Gastrocnemius medialis (tissue), 4 donors: ENCODE data around the gene GRIP2. TPM values are rescaled to one million over a fixed set of nuclear protein-coding genes. Genes with fewer than 3 reads are reported as not detected.
A peak's percentile ranks its signal among the peaks of the same experiment; 100 is the strongest.

Experiments
- ATAC-seq, 2 donors: fragments of 150-250 bp; one replicate each; pipeline ENCODE4 v1.9.1; 2016
- DNase-seq, 2 donors: peaks; one replicate each; pipeline ENCODE4 v3.0.0-alpha.2; 2019
- H3K27ac ChIP-seq, 4 donors: fragments of 200-600 bp; sonication (generic); 1 replicate in 1 of 4; 2 replicates in 3 of 4; pipeline ENCODE4 v1.5.1; 2016 to 2018; ENCODE audit warnings: mild to moderate bottlenecking in 2 of 4, moderate library complexity in 1 of 4
- H3K27me3 ChIP-seq, 3 donors: fragments of 200-600 bp; sonication (generic) in 2 of 3; 1 replicate in 1 of 3; 2 replicates in 2 of 3; pipeline versions ENCODE4 v1.5.1 to v1.6.0; 2016 to 2019; ENCODE audit warnings: mild to moderate bottlenecking in 1 of 3, moderate library complexity in 1 of 3
- H3K36me3 ChIP-seq, 2 donors: fragments of 200-600 bp; sonication (generic) in 1 of 2; one replicate each; pipeline ENCODE4 v1.5.1; 2017 to 2018
- H3K4me1 ChIP-seq, 2 donors: fragments of 200-600 bp; sonication (generic) in 1 of 2; one replicate each; pipeline ENCODE4 v1.5.1; 2016 to 2017; ENCODE audit warnings: mild to moderate bottlenecking in 2 of 2
- H3K4me3 ChIP-seq, 4 donors: fragments of 200-600 bp; sonication (generic) in 3 of 4; 1 replicate in 1 of 4; 2 replicates in 3 of 4; pipeline ENCODE4 v1.5.1; 2016 to 2019; ENCODE audit warnings: mild to moderate bottlenecking in 2 of 4
- H3K9me3 ChIP-seq, 3 donors: fragments of 200-600 bp; sonication (generic) in 2 of 3; 1 replicate in 1 of 3; 2 replicates in 2 of 3; pipeline ENCODE4 v1.5.1; 2016 to 2019
- POLR2A ChIP-seq, 2 donors: fragments of 450-650 bp; IDR thresholded peaks; one replicate each; pipeline ENCODE4 v1.6.1; 2017; ENCODE audit warnings: antibody characterized with exemption in 2 of 2, mild to moderate bottlenecking in 2 of 2, moderate library complexity in 2 of 2
- in situ Hi-C, 4 donors: fragments of 200-750 bp; cut with MboI; loops; one replicate each; pipeline versions ENCODE4 v1.15.0 to v1.8.0; 2017; ENCODE audit warnings: low sequenced_read_pairs in 4 of 4
- intact Hi-C: fragments of 100-400 bp; cut with DNase I; formaldehyde crosslinking; loops from one replicate; pipeline ENCODE4 v1.15.1; 2023; ENCODE audit warnings: low total_unique reads
- total RNA-seq, 4 donors: library from RNA; depleted of rRNA; stranded (reverse); fragments of >200 nt; gene quantifications; one replicate each; pipeline versions ENCODE4 v1.1.0 to v1.2.3, GENCODE V29; 2016
- TF ChIP-seq, protein P1 (sequence below), 5 experiments: fragments of 450-650 bp in 3 of 5; fragments of 200-600 bp in 2 of 5; sonication (generic) in 2 of 5; IDR thresholded peaks in 4 of 5; conservative IDR thresholded peaks in 1 of 5; 1 replicate in 4 of 5; 2 replicates in 1 of 5; pipeline ENCODE4 v1.5.1; 2016 to 2019; ENCODE audit warnings: antibody characterized with exemption in 5 of 5, mild to moderate bottlenecking in 3 of 5, moderate library complexity in 3 of 5

Gene GRIP2
- total RNA-seq, 4 donors from 2014 or later, result 2.8 to 12.6 (median 4.6) TPM

DNA sequence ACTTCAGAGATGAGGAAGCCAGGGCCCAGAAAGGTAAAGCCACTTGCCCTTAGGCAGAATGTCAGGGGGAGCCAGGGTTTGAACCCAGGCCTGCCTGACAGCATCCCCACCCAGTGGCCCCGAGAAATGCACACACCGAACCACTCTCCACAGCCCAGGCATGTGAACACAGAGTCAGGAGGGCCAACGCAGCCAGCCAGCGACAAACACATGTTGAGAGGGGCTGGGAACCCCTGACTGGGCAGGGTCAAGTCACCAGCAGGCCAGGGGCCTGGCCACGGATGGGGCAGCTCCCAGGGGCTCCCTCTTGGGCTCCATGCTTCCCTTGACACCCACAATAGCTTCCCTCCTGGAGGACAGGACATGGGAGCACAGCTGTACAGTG lies 5.1 kb upstream of the GRIP2 start:
- in situ Hi-C loops, result loop anchor here in 3 of 4 donors (5.0 kb wide), 2 partner anchors 33 to 43 kb away; no protein-coding TSS in a partner anchor
- no peak overlapping the region for H3K4me3 ChIP-seq
- H3K9me3 ChIP-seq, result no peaks in the 10 kb centered on the region
- H3K36me3 ChIP-seq, result no peaks in the 10 kb centered on the region
- no peaks in the 10 kb centered on the region for H3K27me3 ChIP-seq
- intact Hi-C loops, result loop anchor here (5.0 kb wide), 1 partner anchor 343 kb away; no protein-coding TSS in a partner anchor
- peaks cover 30 to 32% of the 10 kb centered on the region in 2 donors for H3K4me1 ChIP-seq
- H3K27ac ChIP-seq, result no peak overlapping the region
- TF ChIP-seq, protein P1, sequence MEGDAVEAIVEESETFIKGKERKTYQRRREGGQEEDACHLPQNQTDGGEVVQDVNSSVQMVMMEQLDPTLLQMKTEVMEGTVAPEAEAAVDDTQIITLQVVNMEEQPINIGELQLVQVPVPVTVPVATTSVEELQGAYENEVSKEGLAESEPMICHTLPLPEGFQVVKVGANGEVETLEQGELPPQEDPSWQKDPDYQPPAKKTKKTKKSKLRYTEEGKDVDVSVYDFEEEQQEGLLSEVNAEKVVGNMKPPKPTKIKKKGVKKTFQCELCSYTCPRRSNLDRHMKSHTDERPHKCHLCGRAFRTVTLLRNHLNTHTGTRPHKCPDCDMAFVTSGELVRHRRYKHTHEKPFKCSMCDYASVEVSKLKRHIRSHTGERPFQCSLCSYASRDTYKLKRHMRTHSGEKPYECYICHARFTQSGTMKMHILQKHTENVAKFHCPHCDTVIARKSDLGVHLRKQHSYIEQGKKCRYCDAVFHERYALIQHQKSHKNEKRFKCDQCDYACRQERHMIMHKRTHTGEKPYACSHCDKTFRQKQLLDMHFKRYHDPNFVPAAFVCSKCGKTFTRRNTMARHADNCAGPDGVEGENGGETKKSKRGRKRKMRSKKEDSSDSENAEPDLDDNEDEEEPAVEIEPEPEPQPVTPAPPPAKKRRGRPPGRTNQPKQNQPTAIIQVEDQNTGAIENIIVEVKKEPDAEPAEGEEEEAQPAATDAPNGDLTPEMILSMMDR (IDR thresholded peaks at IDR 0.05 in 4 of 5, conservative IDR thresholded peaks at IDR 0.05 in 1 of 5), result no peak
- TF ChIP-seq POLR2A (IDR thresholded peaks at IDR 0.05), result no peak
- DNase-seq, result no peak
- ATAC-seq, result no peak

DNA sequence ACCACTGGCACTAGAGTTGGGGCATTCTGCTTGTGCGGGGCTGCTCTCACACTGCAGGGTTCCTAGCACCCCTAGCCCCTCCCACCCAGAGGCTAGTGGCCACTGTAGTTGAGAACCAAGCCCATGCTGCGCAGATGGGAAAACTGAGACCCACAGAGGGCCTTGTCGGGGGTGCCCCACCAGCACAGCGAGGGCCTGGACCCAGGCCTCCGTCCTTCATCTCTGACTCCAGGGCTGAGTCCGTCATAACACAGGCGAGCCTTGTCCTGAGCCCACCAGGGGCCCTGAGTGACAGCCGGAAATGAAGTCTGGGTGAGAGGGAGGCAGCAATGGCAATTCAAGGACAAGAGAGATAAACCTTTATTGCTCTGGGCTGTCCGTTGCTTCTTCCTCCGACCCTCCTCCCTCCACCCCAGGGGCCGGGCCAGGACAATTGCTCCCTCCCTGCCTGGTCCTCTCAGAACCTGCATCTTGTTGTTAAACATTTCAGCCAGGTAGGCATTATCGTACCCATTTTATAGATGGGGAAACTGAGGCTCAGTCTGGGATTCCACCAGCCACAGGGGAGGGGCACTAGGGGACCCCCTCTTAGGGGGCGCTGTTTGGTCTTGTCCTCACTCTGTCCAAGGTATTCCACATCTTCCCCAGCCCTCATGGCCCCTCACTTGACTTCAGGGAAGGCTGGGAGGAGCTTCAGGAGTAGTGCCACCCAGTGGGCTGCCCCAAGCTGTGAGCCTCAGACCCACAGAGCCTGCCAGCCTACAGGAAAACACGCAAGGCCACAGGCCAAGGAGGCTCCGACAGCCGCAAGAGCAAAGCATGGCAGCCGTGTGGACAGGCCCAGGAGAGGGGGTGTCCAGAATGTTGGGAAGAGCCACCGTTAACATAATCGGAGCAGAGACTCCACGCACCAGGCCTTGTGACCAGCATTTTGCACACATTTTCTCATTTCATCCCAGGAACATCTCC lies 4.4 kb upstream of the GRIP2 start:
- H3K4me3 ChIP-seq, result no peak overlapping the region
- TF ChIP-seq, protein P1 (IDR thresholded peaks at IDR 0.05 in 4 of 5, conservative IDR thresholded peaks at IDR 0.05 in 1 of 5), result no peak
- no peak for TF ChIP-seq POLR2A (IDR thresholded peaks at IDR 0.05)
- H3K36me3 ChIP-seq, result no peaks in the 10 kb centered on the region
- intact Hi-C loops (loop anchor here (5.0 kb wide), 1 partner anchor 342 kb away; no protein-coding TSS in a partner anchor), in situ Hi-C loops (loop anchor here in 3 of 4 donors (5.0 kb wide), 2 partner anchors 32 to 42 kb away; no protein-coding TSS in a partner anchor)
- no peaks in the 10 kb centered on the region for H3K27me3 ChIP-seq
- ATAC-seq (no peak), DNase-seq (no peak)
- peaks cover 30 to 34% of the 10 kb centered on the region in 2 donors for H3K4me1 ChIP-seq
- no peaks in the 10 kb centered on the region for H3K9me3 ChIP-seq
- H3K27ac ChIP-seq, result no peak overlapping the region

DNA sequence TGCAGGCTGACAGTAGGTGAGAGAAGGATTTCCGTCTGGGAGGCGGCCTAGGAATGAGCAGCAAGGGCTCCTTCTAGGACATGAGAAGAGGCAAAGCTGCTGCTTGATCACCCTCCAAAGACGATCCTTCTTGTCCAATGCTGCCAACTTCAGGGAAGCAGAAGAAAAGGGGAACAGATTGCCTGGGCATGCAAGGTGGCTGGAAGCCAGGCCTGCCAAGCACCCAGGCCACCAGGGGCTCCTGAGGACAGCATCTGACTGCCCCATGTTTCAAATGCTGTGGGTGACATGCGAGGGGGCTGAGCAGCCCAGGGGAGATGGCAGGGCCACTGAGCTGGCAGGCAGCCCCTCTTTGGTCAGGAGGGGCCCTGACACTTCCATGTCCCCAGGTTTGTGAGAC lies 3.3 kb upstream of the GRIP2 start:
- H3K36me3 ChIP-seq, result no peaks in the 10 kb centered on the region
- peak overlapping the region in 3 of 4 donors; percentile 21 to 94 (median 47) for H3K27ac ChIP-seq
- intact Hi-C loops, result no loop called here
- ATAC-seq (no peak), DNase-seq (no peak)
- in situ Hi-C loops, result no loop called here
- no peaks in the 10 kb centered on the region for H3K9me3 ChIP-seq
- TF ChIP-seq, protein P1 (IDR thresholded peaks at IDR 0.05 in 4 of 5, conservative IDR thresholded peaks at IDR 0.05 in 1 of 5), result no peak
- TF ChIP-seq POLR2A (IDR thresholded peaks at IDR 0.05), result no peak
- no peak overlapping the region for H3K4me3 ChIP-seq
- peaks cover 39 to 43% of the 10 kb centered on the region in 2 donors for H3K4me1 ChIP-seq
- no peaks in the 10 kb centered on the region for H3K27me3 ChIP-seq

DNA sequence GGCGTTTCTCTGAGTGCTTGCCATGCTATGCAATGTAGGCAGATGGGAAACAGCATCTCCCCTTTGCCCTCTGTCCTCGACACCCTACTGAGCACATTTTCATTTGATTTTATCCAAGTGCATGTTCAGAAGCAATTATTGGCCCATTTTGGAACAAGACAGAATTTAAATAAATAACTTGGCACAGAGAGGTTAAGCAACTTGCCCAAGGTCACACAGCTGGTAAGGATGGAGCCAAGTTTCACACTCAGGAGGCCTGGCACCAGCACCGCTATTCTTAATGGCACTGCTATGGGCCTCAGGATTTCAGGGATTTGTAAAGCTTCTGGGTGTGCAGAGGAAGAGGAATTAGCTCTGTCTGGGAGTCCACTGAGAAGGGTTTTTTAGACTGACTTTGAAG lies 2.5 kb upstream of the GRIP2 start:
- TF ChIP-seq, protein P1 (IDR thresholded peaks at IDR 0.05 in 4 of 5, conservative IDR thresholded peaks at IDR 0.05 in 1 of 5), result no peak
- no peak for TF ChIP-seq POLR2A (IDR thresholded peaks at IDR 0.05)
- Histone ChIP-seq H3K27ac (peak overlapping the region in 2 of 4 donors; percentile 21 to 94), H3K27me3 (no peaks in the 10 kb centered on the region), H3K36me3 (no peaks in the 10 kb centered on the region), H3K9me3 (no peaks in the 10 kb centered on the region), H3K4me3 (no peak overlapping the region), H3K4me1 (peaks cover 41 to 44% of the 10 kb centered on the region in 2 donors)
- intact Hi-C loops (no loop called here), in situ Hi-C loops (no loop called here)
- DNase-seq (no peak), ATAC-seq (no peak)
